HG03064 (cell line): ENCODE measurements around the gene DNHD1.
A peak's percentile ranks its signal among the peaks of the same experiment; 100 is the strongest.

ENCODE experiments used
- ATAC-seq: cut with Tn5 transposase; IDR thresholded peaks from one replicate; pipeline ENCODE4 v1.9.1; 2021; ENCODE audit warnings: low read depth; ENCODE audit not compliant: unreplicated experiment

Gene DNHD1

GRCh38 chr11:6497069-6497839 lies at the start of gene DNHD1:
Gene DNHD1, plus strand, starts transcription at chr11:6497280. Its CDS starts 936 bp downstream, at chr11:6498216.
- no peak for ATAC-seq

GRCh38 chr11:6448574-6448973 lies 48.5 kb upstream of the DNHD1 start:
- no peak for ATAC-seq

- ATAC-seq = no peak
Observed at GRCh38 chr11:6452219-6452618, 44.9 kb upstream of the DNHD1 start.

- ATAC-seq = no peak
Observed at GRCh38 chr11:6453152-6453551, 43.9 kb upstream of the DNHD1 start.

- ATAC-seq = no peak
Observed at GRCh38 chr11:6455070-6455469, 42.0 kb upstream of the DNHD1 start.

GRCh38 chr11:6456361-6457073 lies 40.6 kb upstream of the DNHD1 start:
- ATAC-seq = no peak

GRCh38 chr11:6457581-6458320 lies 39.3 kb upstream of the DNHD1 start:
- ATAC-seq = no peak

- ATAC-seq = no peak
Observed at GRCh38 chr11:6458352-6459098, 38.6 kb upstream of the DNHD1 start.

GRCh38 chr11:6459099-6459450 lies 38.0 kb upstream of the DNHD1 start:
- ATAC-seq = no peak

- peak; percentile 73 for ATAC-seq
Observed at GRCh38 chr11:6468712-6469495, 28.2 kb upstream of the DNHD1 start.

- no peak for ATAC-seq
Observed at GRCh38 chr11:6469599-6469998, 27.5 kb upstream of the DNHD1 start.

- ATAC-seq = no peak
Observed at GRCh38 chr11:6472934-6473333, 24.1 kb upstream of the DNHD1 start.

- peak; percentile 64 for ATAC-seq
Observed at GRCh38 chr11:6473451-6474412, 23.3 kb upstream of the DNHD1 start, which contains the start of gene TRIM3. Gene TRIM3, minus strand, starts transcription at chr11:6473941. Its CDS starts 8,246 bp downstream, at chr11:6465695.

- ATAC-seq = no peak
Observed at GRCh38 chr11:6474413-6474792, 22.7 kb upstream of the DNHD1 start.

- no peak for ATAC-seq
Observed at GRCh38 chr11:6474806-6475500, 22.1 kb upstream of the DNHD1 start.

GRCh38 chr11:6475936-6476335 lies 21.1 kb upstream of the DNHD1 start:
- ATAC-seq = no peak

- no peak for ATAC-seq
Observed at GRCh38 chr11:6476571-6476970, 20.5 kb upstream of the DNHD1 start.

GRCh38 chr11:6480299-6480914 lies 16.7 kb upstream of the DNHD1 start:
- ATAC-seq = no peak
